Suprapubic skin (tissue), 4 donors: Measurements from ENCODE around the gene BCAS1.
A peak's percentile ranks its signal among the peaks of the same experiment; 100 is the strongest.

ENCODE experiments used
- CTCF ChIP-seq, 2 donors: fragments of 200-600 bp in 1 of 2; fragments of 450-650 bp in 1 of 2; sonication (generic) in 1 of 2; IDR thresholded peaks; one replicate each; pipeline ENCODE4 v1.5.1; 2016 to 2019; ENCODE audit warnings: antibody characterized with exemption in 2 of 2, mild to moderate bottlenecking in 1 of 2, moderate library complexity in 1 of 2
- EP300 ChIP-seq: sonication (generic); formaldehyde crosslinking; IDR thresholded peaks from one replicate; pipeline ENCODE4 v1.6.1; 2017; ENCODE audit warnings: antibody characterized with exemption
- POLR2AphosphoS5 ChIP-seq, 3 donors: sonication (generic); formaldehyde crosslinking; IDR thresholded peaks; one replicate each; pipeline ENCODE4 v1.6.1; 2017; ENCODE audit warnings: antibody characterized with exemption in 3 of 3

DNA sequence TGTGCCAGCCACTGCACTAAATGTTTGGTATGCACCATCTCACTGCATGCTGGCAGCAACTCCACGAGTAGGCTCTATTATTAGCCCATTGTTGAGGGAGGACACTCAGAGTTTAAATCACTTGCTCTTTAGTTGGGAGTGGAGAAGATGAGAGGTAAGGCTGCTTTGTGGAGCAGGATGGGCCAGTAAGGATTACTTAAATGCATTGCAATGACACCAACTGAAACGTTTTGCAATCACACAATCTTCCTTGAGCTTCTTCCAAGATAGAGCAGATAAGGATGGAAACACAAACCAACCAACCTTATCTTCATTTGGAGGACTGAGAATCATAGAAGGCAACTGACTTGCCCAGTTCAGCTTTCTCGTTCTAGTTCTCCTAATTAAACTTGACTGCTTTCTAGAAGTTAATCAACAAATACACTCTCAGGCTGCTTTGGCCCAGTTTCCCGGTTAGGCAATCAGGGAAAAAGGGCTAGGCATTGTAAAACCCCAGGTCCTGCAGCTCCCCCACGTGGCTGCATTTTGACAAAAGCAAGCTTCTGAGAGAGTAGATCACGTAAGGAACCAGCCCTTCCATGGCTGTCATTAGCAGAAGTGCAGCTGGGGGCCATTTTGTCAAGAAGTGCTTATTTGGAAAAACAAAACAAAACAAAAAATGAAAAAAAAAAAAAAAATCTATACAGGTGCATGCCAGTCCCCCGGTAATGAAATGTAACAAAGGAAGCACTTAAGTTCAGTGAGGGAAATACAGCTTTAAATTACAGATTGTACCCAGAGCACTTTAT lies 130.6 kb downstream of the BCAS1 start:
- TF ChIP-seq CTCF (IDR thresholded peaks at IDR 0.05) (peak; percentile 60 to 80), POLR2AphosphoS5 (IDR thresholded peaks at IDR 0.05) (peak; percentile 12 to 79 (median 77)), EP300 (no peak)
